Mesothelial cell of epicardium (in vitro differentiated cells): ENCODE data around the gene PIMREG. TPM values are rescaled to one million over a fixed set of nuclear protein-coding genes. Genes with fewer than 3 reads are reported as not detected.
"Not testable (repeated sequence)": the region's sequence is repeated elsewhere in the genome, so short reads cannot be mapped to it uniquely, and the experiment has no call there.

Experiments
- DNase-seq, 2 experiments: peaks; one replicate each; pipeline ENCODE4 v3.0.0; 2021; ENCODE audit warnings: low spot score in 2 of 2; ENCODE audit not compliant: unreplicated experiment in 2 of 2
- H3K27ac Mint-ChIP-seq: 2 replicates; pipeline ENCODE4 v1.8.0; 2021; ENCODE audit warnings: mixed read lengths
- H3K27me3 Mint-ChIP-seq: 2 replicates; pipeline ENCODE4 v1.8.0; 2021; ENCODE audit warnings: low read depth, mixed read lengths
- H3K36me3 Mint-ChIP-seq: 2 replicates; pipeline ENCODE4 v1.8.0; 2021; ENCODE audit warnings: mixed read lengths
- H3K4me1 Mint-ChIP-seq: 2 replicates; pipeline ENCODE4 v1.8.0; 2021; ENCODE audit warnings: mixed read lengths
- H3K4me3 Mint-ChIP-seq: 2 replicates; pipeline ENCODE4 v1.8.0; 2021; ENCODE audit warnings: mild to moderate bottlenecking, moderate library complexity, mixed read lengths
- H3K9me3 Mint-ChIP-seq: 2 replicates; pipeline ENCODE4 v1.8.0; 2021; ENCODE audit warnings: mixed read lengths
- CTCF ChIP-seq: fragments of 200-600 bp; sonication (generic); IDR thresholded peaks from one replicate; pipeline ENCODE4 v1.5.0; 2021; ENCODE audit warnings: antibody characterized with exemption; ENCODE audit not compliant: unreplicated experiment
- total RNA-seq: library from RNA; stranded (reverse); gene quantifications from 3 replicates; pipeline ENCODE4 v1.2.1, GENCODE V29; 2021

PIMREG gene
- total RNA-seq, 1 donor from 2014 or later, result 13.9 TPM

- DNase-seq, result no peak
- peaks cover 18% of the 10 kb centered on the region for H3K4me1 Mint-ChIP-seq
- no peak for TF ChIP-seq CTCF
- no peak overlapping the region for H3K4me3 Mint-ChIP-seq
- no peak overlapping the region for H3K27ac Mint-ChIP-seq
- H3K36me3 Mint-ChIP-seq, result no peaks in the 10 kb centered on the region
- no peaks in the 10 kb centered on the region for H3K9me3 Mint-ChIP-seq
- peaks cover 34% of the 10 kb centered on the region for H3K27me3 Mint-ChIP-seq
Measured at GRCh38 chr17:6477831-6478383, 33.7 kb downstream of the PIMREG start.

GRCh38 chr17:6478486-6478885 is 34.2 kb downstream of the PIMREG start:
- Mint-ChIP-seq H3K36me3 (no peaks in the 10 kb centered on the region), H3K4me3 (no peak overlapping the region), H3K27ac (no peak overlapping the region), H3K9me3 (no peaks in the 10 kb centered on the region), H3K4me1 (peaks cover 16% of the 10 kb centered on the region), H3K27me3 (peaks cover 39% of the 10 kb centered on the region)
- no peak for TF ChIP-seq CTCF
- no peak for DNase-seq

- Mint-ChIP-seq H3K36me3 (no peaks in the 10 kb centered on the region), H3K9me3 (no peaks in the 10 kb centered on the region), H3K27me3 (peaks cover 46% of the 10 kb centered on the region), H3K4me1 (peaks cover 16% of the 10 kb centered on the region), H3K27ac (no peak overlapping the region), H3K4me3 (no peak overlapping the region)
- no peak for DNase-seq
- no peak for TF ChIP-seq CTCF
Measured at GRCh38 chr17:6479622-6480302, 35.5 kb downstream of the PIMREG start.

- Mint-ChIP-seq H3K4me3 (no peak overlapping the region), H3K27ac (no peak overlapping the region), H3K27me3 (peaks cover 42% of the 10 kb centered on the region), H3K4me1 (peaks cover 16% of the 10 kb centered on the region), H3K36me3 (no peaks in the 10 kb centered on the region), H3K9me3 (no peaks in the 10 kb centered on the region)
- TF ChIP-seq CTCF, result no peak
- no peak for DNase-seq
Measured at GRCh38 chr17:6480303-6480675, 36.0 kb downstream of the PIMREG start.

GRCh38 chr17:6482105-6482455 is 37.8 kb downstream of the PIMREG start:
- Mint-ChIP-seq H3K27me3 (peaks cover 44% of the 10 kb centered on the region), H3K9me3 (no peaks in the 10 kb centered on the region), H3K4me3 (no peak overlapping the region), H3K27ac (no peak overlapping the region), H3K4me1 (peaks cover 14% of the 10 kb centered on the region), H3K36me3 (no peaks in the 10 kb centered on the region)
- TF ChIP-seq CTCF, result no peak
- no peak for DNase-seq

GRCh38 chr17:6482796-6483195 is 38.5 kb downstream of the PIMREG start:
- Mint-ChIP-seq H3K4me1 (peaks cover 14% of the 10 kb centered on the region), H3K27me3 (peaks cover 44% of the 10 kb centered on the region)

More at GRCh38 chr17:6482796-6483195, 38.5 kb downstream of the PIMREG start:
- H3K36me3 Mint-ChIP-seq, H3K27ac Mint-ChIP-seq, H3K9me3 Mint-ChIP-seq, DNase-seq, H3K4me3 Mint-ChIP-seq: not testable (repeated sequence)
